Activated CD8-positive, alpha-beta memory T cell treated with anti-CD3 and anti-CD28 coated beads for 36 hours (primary cell): ENCODE measurements around the gene PRCD. TPM values are rescaled to one million over a fixed set of nuclear protein-coding genes. Genes with fewer than 3 reads are reported as not detected.
"Not testable (repeated sequence)": the region's sequence is repeated elsewhere in the genome, so short reads cannot be mapped to it uniquely, and the experiment has no call there.

Experiments
- CTCF ChIA-PET: fragments of 350-600 bp; sonication (Branson Sonifier 250); formaldehyde crosslinking; loops from one replicate; lab custom pipeline; 2021; ENCODE audit warnings: antibody characterized with exemption; lab: Charles Lee
- POLR2A ChIA-PET: fragments of 350-600 bp; sonication (Branson Sonifier 250); formaldehyde crosslinking; loops from one replicate; lab custom pipeline; 2021; ENCODE audit warnings: antibody characterized with exemption; lab: Charles Lee
- total RNA-seq, 2 experiments: library from RNA; stranded (reverse); gene quantifications; one replicate each; pipeline ENCODE4 v1.2.3, GENCODE V29; 2021

Gene PRCD
- total RNA-seq, 2 experiments from 2014 or later: 0.08 TPM; not detected in 1

GRCh38 chr17:76532072-76532651, 7.7 kb upstream of the PRCD start:
- POLR2A ChIA-PET: no interaction called here
- CTCF ChIA-PET: interaction anchor here (0.6 kb wide), 1 partner anchor 982 kb away, joined by 3 read pairs; no protein-coding TSS in a partner anchor

- CTCF ChIA-PET, POLR2A ChIA-PET: not testable (repeated sequence)
These were observed 6.0 kb upstream of the PRCD start for GRCh38 chr17:76533640-76534359.

GRCh38 chr17:76534831-76535732, 4.8 kb upstream of the PRCD start:
- POLR2A ChIA-PET: no interaction called here
- CTCF ChIA-PET: interaction anchor here (1.1 to 1.3 kb wide), 2 partner anchors 12 to 25 kb away, joined by 3 to 4 read pairs; no protein-coding TSS in a partner anchor

GRCh38 chr17:76535788-76536510, 3.9 kb upstream of the PRCD start:
- POLR2A ChIA-PET: no interaction called here
- CTCF ChIA-PET: interaction anchor here (1.1 to 1.3 kb wide), 3 partner anchors 10 to 24 kb away, joined by 3 to 4 read pairs (median 3); no protein-coding TSS in a partner anchor

- ChIA-PET POLR2A (interaction anchor here (1.4 kb wide), 1 partner anchor 9 kb away, joined by 3 read pairs; no protein-coding TSS in a partner anchor), CTCF (interaction anchor here (0.8 to 1.3 kb wide), 4 partner anchors 9 to 14 kb away, joined by 3 to 6 read pairs (median 4); no protein-coding TSS in a partner anchor)
These were observed 3.1 kb upstream of the PRCD start for GRCh38 chr17:76536511-76537287.

- CTCF ChIA-PET: interaction anchor here (0.8 to 1.3 kb wide), 3 partner anchors 8 to 14 kb away, joined by 3 to 6 read pairs (median 3); no protein-coding TSS in a partner anchor
- POLR2A ChIA-PET: interaction anchor here (1.4 kb wide), 1 partner anchor 9 kb away, joined by 3 read pairs; no protein-coding TSS in a partner anchor
These were observed 2.6 kb upstream of the PRCD start for GRCh38 chr17:76537288-76537577.

- ChIA-PET CTCF (interaction anchor here (0.7 to 1.0 kb wide), 2 partner anchors 9 to 15 kb away, joined by 3 read pairs; no protein-coding TSS in a partner anchor), POLR2A (interaction anchor here (1.4 kb wide), 1 partner anchor 10 kb away, joined by 3 read pairs; no protein-coding TSS in a partner anchor)
These were observed 2.1 kb upstream of the PRCD start, which contains the start of gene CYGB for GRCh38 chr17:76537578-76538280. TSS of gene CYGB (minus strand) at chr17:76537709. CDS start at chr17:76537542, 167 bp downstream.

- ChIA-PET CTCF (interaction anchor here (0.7 kb wide), 1 partner anchor 16 kb away, joined by 3 read pairs; no protein-coding TSS in a partner anchor), POLR2A (interaction anchor here (1.4 kb wide), 1 partner anchor 10 kb away, joined by 3 read pairs; no protein-coding TSS in a partner anchor)
These were observed 1.4 kb upstream of the PRCD start for GRCh38 chr17:76538281-76538931.

- CTCF ChIA-PET: interaction anchor here (2.2 kb wide), 1 partner anchor 16 kb away, joined by 10 read pairs; no protein-coding TSS in a partner anchor
- POLR2A ChIA-PET: no interaction called here
These were observed 788 bp upstream of the PRCD start for GRCh38 chr17:76538941-76539570.

- ChIA-PET CTCF (interaction anchor here (0.6 to 2.2 kb wide), 2 partner anchors 18 to 75 kb away, joined by 3 to 10 read pairs; no protein-coding TSS in a partner anchor), POLR2A (no interaction called here)
These were observed 797 bp downstream of the PRCD start for GRCh38 chr17:76540381-76541300.

- CTCF ChIA-PET: interaction anchor here (1.2 kb wide), 1 partner anchor 10 kb away, joined by 4 read pairs; no protein-coding TSS in a partner anchor
- POLR2A ChIA-PET: no interaction called here
These were observed 2.1 kb downstream of the PRCD start for GRCh38 chr17:76541739-76542454.

- ChIA-PET CTCF (interaction anchor here (1.2 to 1.6 kb wide), 6 partner anchors 9 to 139 kb away, joined by 3 to 7 read pairs (median 4); partner anchors contain the start of gene ST6GALNAC2), POLR2A (no interaction called here)
These were observed 2.7 kb downstream of the PRCD start for GRCh38 chr17:76542566-76542971.

GRCh38 chr17:76542984-76543383, 3.1 kb downstream of the PRCD start:
- CTCF ChIA-PET: interaction anchor here (1.3 to 1.6 kb wide), 5 partner anchors 14 to 138 kb away, joined by 3 to 7 read pairs (median 5); partner anchors contain the start of gene ST6GALNAC2
- POLR2A ChIA-PET: no interaction called here

- CTCF ChIA-PET: interaction anchor here (0.6 to 1.6 kb wide), 6 partner anchors 13 to 138 kb away, joined by 3 to 7 read pairs (median 4); partner anchors contain the start of gene ST6GALNAC2
- POLR2A ChIA-PET: no interaction called here
These were observed 3.6 kb downstream of the PRCD start for GRCh38 chr17:76543482-76543825.
